Activated T-cell treated with anti-CD3 and anti-CD28 coated beads, Interleukin-2, amount 50 U/mL, for 4 hours (primary cell): ENCODE data around the gene CDRT15. TPM values are rescaled to one million over a fixed set of nuclear protein-coding genes. Genes with fewer than 3 reads are reported as not detected.
"Not testable (repeated sequence)": the region's sequence is repeated elsewhere in the genome, so short reads cannot be mapped to it uniquely, and the experiment has no call there.

ENCODE experiments used
- ATAC-seq, 2 donors: fragments of 200-7000 bp; cut with Tn5 transposase; one replicate each; pipeline ENCODE4 v1.10.0; 2021
- DNase-seq: peaks from one replicate; pipeline ENCODE4 v3.0.0-alpha.2; 2020
- H3K27me3 Mint-ChIP-seq: one replicate; pipeline ENCODE4 v1.8.0; 2021; ENCODE audit warnings: low read depth, mixed read lengths
- H3K36me3 Mint-ChIP-seq: one replicate; pipeline ENCODE4 v1.8.0; 2022; ENCODE audit warnings: mixed read lengths; ENCODE audit not compliant: insufficient read depth
- H3K4me1 Mint-ChIP-seq: one replicate; pipeline ENCODE4 v1.8.0; 2021; ENCODE audit warnings: low read depth, mixed read lengths
- H3K4me3 Mint-ChIP-seq: one replicate; pipeline ENCODE4 v1.8.0; 2021; ENCODE audit warnings: mild to moderate bottlenecking, moderate library complexity, mixed read lengths
- H3K9me3 Mint-ChIP-seq: one replicate; pipeline ENCODE4 v1.8.0; 2021; ENCODE audit warnings: mixed read lengths
- total RNA-seq, 3 donors: library from RNA; stranded (reverse); gene quantifications; one replicate each; pipeline ENCODE4 v1.2.1, GENCODE V29; 2021

The CDRT15 gene
- not detected for total RNA-seq

DNA sequence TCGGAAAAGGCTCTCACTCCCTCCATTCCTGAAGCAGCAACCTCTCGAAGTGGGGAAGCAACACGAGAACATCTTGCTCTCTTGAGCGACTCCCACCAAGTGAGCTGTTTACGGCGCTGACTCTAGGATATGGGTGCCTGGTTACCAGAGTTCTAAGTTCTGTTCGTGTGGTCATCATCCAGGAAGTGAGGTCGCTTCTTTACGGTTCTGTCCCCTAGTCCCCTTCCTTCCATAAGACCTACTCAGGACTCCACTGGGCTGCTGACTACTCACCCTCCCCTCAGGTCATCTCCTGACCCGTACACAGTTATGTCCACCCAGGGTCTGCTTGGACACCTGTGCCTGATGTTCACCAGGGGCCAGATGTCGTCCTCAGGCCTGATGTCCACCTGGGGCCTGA, at the start of gene CDRT15:
TSS of gene CDRT15 (minus strand) at position 101 of the 400 bp plus-strand sequence. CDS start at position 72, 29 bp downstream.
- not testable (repeated sequence) for H3K4me3 Mint-ChIP-seq, H3K27me3 Mint-ChIP-seq, ATAC-seq, DNase-seq, H3K36me3 Mint-ChIP-seq, H3K4me1 Mint-ChIP-seq, H3K9me3 Mint-ChIP-seq

DNA sequence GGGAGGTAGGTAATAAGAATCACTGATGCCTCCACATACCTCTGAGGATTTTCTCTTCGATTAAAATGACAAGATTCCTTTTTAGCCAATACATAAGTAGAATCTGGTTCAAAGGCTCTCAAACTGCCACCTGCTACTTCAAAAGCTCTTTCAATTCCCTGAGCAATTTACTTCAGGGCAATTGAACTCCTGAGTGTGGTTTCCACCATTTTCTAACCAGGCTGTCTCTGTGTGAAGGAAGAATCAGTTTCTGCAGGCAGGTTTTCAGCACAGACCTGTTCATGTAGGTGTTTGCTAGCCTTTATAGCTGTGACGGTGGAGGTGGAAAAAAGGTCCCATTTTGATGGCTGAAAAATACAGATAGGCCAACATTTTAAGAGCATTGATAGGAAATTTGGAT, 46.1 kb upstream of the CDRT15 start:
- DNase-seq: no peak
- Mint-ChIP-seq H3K36me3 (no peaks in the 10 kb centered on the region), H3K27me3 (peaks cover 33% of the 10 kb centered on the region), H3K4me3 (no peak overlapping the region), H3K4me1 (no peaks in the 10 kb centered on the region), H3K9me3 (no peaks in the 10 kb centered on the region)
- no peak for ATAC-seq

DNA sequence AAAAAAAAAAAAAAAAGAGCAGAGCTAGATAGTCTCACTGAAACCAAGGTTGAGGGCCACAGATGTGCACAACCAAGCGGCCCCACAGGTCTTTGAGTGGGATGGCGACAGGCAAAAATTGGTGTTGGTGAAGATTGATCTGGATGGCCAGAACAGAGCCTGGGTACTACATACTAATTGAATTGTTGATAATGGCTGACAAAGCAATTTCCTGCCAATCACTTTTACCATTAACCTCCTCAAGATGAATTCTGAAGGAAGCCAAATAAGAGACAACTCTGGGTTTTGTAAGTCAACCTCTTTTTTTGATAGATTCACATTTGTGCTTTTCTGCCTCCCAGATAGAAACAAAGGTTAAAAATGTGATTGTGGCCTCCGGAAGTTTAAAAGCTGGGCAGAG, 44.9 kb upstream of the CDRT15 start:
- no peak for ATAC-seq
- H3K9me3 Mint-ChIP-seq: no peaks in the 10 kb centered on the region
- no peaks in the 10 kb centered on the region for H3K36me3 Mint-ChIP-seq
- H3K4me3 Mint-ChIP-seq: no peak overlapping the region
- peaks cover 33% of the 10 kb centered on the region for H3K27me3 Mint-ChIP-seq
- H3K4me1 Mint-ChIP-seq: no peaks in the 10 kb centered on the region
- DNase-seq: no peak

DNA sequence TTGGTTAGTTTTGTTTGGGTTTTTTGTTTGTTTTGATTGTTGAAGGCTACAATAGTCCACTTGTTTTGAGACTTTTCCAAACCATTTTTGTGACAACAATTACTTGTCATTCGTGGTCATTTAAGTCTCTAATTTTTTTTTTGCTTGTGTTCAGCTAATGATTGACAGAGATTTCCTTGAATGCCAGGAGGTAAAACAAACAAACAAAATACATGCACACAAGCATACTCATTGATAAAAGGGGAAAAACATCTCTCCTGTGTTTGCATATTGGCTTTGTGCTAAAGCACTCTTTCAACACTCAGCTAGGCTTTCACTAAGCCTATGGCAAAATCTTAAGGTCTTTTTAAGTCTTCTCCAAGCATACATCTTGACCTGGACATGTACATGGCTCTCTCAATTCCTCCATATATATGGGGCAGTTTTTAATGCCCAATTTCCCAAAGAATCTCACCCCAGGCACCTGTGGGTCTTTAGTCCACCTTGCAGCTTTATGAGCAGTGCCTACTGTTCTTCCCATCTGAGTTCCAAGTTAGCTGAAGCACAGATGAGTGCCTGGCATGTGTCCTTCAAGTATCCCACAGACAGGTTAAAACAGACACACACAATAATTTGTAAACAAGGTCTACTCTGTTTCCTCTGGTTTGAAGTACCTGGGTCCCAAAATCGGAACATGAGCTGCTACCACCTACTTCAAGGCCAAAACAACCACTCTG, 40.0 kb upstream of the CDRT15 start:
- no peak for ATAC-seq
- Mint-ChIP-seq H3K36me3 (no peaks in the 10 kb centered on the region), H3K27me3 (peaks cover 10% of the 10 kb centered on the region), H3K9me3 (peaks cover 8% of the 10 kb centered on the region), H3K4me3 (no peak overlapping the region), H3K4me1 (no peaks in the 10 kb centered on the region)
- no peak for DNase-seq

DNA sequence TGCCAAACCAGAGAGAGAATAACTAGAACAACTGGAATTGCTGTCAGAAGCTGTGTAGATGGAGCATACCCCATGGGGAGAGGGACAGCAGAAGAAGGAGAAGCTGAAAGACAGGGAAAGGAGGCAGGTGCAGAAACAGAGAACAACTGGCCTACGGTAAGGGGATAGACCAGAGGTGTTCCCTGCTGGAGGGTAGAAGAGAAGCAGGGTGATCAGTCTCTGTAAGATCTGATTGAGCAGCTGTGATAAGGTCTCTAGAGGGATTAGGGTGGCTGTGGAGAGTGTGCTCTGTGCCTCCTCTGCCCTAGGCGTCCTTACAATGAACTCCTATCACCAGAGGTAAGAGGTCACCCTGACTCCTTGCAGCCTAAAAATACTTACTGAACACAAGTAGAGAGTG, 33.8 kb upstream of the CDRT15 start:
- DNase-seq: no peak
- H3K4me1 Mint-ChIP-seq: no peaks in the 10 kb centered on the region
- no peak overlapping the region for H3K4me3 Mint-ChIP-seq
- no peaks in the 10 kb centered on the region for H3K36me3 Mint-ChIP-seq
- no peak for ATAC-seq
- H3K9me3 Mint-ChIP-seq: peaks cover 8% of the 10 kb centered on the region
- H3K27me3 Mint-ChIP-seq: no peaks in the 10 kb centered on the region

DNA sequence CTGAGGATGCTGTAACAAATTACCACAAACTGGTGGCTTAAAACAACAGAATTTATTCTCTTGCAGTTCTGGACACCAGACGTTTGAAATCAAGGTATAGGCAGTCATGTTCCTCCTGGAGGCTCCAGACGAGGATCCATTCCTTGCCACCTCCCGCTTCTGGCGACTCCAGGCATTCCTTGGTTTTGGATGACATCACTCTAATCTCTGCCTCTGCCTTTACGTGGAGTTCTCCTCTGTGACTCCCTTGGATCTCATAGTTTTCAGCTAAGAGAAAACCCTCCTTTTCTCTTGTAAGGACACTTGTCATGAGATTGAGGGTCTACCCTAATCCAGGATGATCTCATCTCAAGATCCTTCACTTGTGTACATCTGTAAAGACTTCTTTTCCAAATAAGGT, 32.8 kb upstream of the CDRT15 start:
- no peaks in the 10 kb centered on the region for H3K36me3 Mint-ChIP-seq
- peaks cover 8% of the 10 kb centered on the region for H3K9me3 Mint-ChIP-seq
- ATAC-seq: no peak
- no peak overlapping the region for H3K4me3 Mint-ChIP-seq
- DNase-seq: no peak
- no peaks in the 10 kb centered on the region for H3K27me3 Mint-ChIP-seq
- H3K4me1 Mint-ChIP-seq: no peaks in the 10 kb centered on the region

DNA sequence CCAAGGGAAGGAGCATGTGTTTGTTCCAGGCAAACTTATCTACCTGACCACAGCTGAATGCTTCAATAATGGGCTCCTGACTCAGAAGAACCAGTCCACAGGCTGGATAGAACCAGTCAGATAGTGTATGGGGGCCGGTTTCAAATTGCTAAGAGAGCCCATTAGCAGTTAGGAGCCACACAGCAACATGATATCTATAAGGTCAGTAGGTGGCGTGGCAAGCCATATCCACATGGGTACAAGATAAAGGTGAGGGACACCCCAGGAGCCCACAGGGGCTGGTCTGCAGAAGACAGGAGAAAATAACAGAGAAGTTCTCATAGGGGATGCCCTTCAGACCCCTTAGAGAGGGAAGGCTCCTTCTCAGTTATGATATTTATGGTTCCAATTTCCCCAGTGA, 31.6 kb upstream of the CDRT15 start:
- DNase-seq (no peak), ATAC-seq (no peak)
- Mint-ChIP-seq H3K27me3 (no peaks in the 10 kb centered on the region), H3K4me1 (no peaks in the 10 kb centered on the region), H3K4me3 (no peak overlapping the region), H3K9me3 (peaks cover 6% of the 10 kb centered on the region), H3K36me3 (no peaks in the 10 kb centered on the region)

DNA sequence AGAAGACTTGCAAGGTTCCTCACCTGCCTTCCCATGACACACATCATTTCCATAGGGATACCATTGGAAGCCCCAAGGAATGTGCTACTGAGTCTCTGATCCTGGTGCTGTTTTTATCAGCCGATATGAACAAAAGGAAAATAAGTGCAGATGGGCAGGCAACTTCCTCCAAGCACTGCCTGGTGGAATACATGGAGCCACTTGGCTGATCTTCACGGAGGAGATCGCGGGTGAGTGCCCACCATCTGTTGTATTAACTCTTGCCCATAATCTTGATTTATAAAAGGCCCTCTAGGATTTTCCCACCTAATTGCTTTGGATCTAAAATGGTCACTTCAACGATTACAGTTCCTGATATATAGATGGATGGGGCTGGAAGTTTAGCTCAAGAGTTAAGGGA, 24.7 kb upstream of the CDRT15 start:
- H3K4me1 Mint-ChIP-seq: no peaks in the 10 kb centered on the region
- DNase-seq (no peak), ATAC-seq (no peak)
- no peak overlapping the region for H3K4me3 Mint-ChIP-seq
- no peaks in the 10 kb centered on the region for H3K36me3 Mint-ChIP-seq
- no peaks in the 10 kb centered on the region for H3K9me3 Mint-ChIP-seq
- no peaks in the 10 kb centered on the region for H3K27me3 Mint-ChIP-seq

DNA sequence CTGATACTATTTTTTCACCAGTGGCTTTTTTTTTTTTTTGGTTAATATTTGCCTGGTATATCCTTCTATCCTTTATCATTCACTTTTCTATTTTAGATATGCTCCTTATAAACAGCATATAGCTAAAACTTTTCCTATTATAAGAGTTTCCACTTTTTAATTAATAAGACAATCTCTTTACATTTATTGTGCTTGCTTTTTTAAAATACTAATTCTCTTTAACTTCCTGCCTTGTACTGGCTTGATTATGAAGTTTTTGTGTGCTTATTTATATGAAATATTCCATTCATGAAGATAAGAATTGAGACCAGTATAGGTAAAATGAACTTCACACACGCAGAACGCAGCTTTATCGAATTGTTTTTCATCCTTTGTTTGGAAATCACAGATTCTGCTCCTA, 9.0 kb upstream of the CDRT15 start:
- no peak for DNase-seq
- Mint-ChIP-seq H3K36me3 (no peaks in the 10 kb centered on the region), H3K4me3 (no peak overlapping the region), H3K4me1 (no peaks in the 10 kb centered on the region), H3K9me3 (no peaks in the 10 kb centered on the region), H3K27me3 (no peaks in the 10 kb centered on the region)
- no peak for ATAC-seq

DNA sequence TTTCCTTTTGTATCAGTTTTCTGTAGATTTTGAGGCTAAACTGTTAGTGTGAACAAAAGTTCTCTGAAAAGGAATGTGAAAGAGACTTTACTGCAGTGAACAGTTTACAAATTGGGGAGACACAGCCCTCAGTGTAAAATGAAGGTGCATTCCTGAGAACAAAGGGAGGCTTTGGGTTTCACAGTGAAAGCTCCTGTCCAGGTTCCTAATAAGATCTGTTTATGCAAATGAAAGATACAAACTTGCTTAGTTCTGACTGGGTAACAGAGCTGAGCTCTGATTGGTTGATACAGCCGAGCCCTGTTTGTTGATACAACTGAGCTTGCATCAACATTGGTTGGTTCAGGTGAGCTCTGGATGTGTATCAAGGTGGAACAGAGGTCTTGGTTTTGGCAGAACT, 8.3 kb upstream of the CDRT15 start:
- Mint-ChIP-seq H3K36me3 (no peaks in the 10 kb centered on the region), H3K4me3 (no peak overlapping the region), H3K4me1 (no peaks in the 10 kb centered on the region), H3K9me3 (no peaks in the 10 kb centered on the region), H3K27me3 (no peaks in the 10 kb centered on the region)
- DNase-seq (no peak), ATAC-seq (no peak)

DNA sequence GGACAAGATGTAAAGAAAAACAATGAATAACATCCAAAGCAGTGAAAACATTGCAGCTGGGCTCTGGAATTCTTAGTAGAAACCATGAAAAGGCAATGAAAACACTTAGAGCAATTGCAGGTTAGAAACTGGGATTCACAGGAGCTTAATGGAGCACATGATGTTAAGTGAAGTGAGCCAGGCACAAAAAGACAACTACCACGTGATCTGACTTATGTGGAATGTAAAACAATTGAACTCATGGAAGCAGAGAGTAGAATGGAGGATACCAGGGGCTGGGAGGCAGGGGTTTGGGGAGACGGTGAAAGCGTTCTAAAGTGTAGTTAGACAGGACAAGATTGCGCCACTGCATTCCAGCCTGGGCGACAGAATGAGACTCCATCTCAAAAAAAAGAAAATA, 2.6 kb upstream of the CDRT15 start:
- not testable (repeated sequence) for H3K36me3 Mint-ChIP-seq, H3K9me3 Mint-ChIP-seq, DNase-seq, H3K4me3 Mint-ChIP-seq, H3K27me3 Mint-ChIP-seq, H3K4me1 Mint-ChIP-seq, ATAC-seq

DNA sequence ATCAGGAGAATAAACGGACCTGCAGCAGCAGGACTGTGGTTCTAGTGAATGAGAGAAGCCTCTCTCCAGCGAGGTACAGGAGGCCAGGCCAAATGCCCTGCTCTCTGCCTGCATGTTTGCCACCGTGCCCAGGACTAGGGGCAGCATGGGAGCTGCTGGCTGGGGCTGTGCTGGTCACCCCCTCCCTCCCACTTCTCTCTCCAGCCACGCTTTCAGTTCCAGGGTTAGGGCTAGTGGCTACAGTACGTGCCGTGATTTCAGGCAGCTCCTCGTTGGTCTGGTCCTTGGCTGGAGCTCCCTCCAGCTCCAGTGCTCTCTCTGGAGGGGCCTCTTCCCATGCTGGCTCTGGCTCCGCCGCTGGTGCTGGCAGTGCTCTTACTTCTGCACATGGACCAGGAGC, 630 bp downstream of the CDRT15 start:
- not testable (repeated sequence) for H3K36me3 Mint-ChIP-seq, H3K4me1 Mint-ChIP-seq, H3K4me3 Mint-ChIP-seq, ATAC-seq, DNase-seq, H3K9me3 Mint-ChIP-seq, H3K27me3 Mint-ChIP-seq

DNA sequence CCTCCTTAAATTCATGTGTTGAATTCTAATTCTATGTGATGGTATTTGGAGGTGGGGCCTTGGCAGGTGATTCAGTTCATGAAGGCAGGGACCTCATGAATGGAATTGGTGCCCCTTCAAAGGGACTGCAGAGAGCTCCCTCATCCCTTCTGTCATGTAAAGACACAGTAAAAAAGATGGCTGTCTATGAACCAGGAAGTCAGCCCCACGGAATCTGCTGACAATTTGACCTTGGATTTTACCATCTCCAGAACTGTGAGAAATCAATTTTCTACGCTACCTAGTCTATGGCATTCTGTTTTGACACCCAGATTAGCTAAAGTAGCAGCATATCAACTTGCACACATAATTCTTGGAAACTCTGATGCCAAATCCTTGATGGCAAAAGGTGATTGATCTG, 1.6 kb downstream of the CDRT15 start:
- not testable (repeated sequence) for H3K27me3 Mint-ChIP-seq, ATAC-seq, DNase-seq, H3K4me3 Mint-ChIP-seq, H3K4me1 Mint-ChIP-seq, H3K36me3 Mint-ChIP-seq, H3K9me3 Mint-ChIP-seq

DNA sequence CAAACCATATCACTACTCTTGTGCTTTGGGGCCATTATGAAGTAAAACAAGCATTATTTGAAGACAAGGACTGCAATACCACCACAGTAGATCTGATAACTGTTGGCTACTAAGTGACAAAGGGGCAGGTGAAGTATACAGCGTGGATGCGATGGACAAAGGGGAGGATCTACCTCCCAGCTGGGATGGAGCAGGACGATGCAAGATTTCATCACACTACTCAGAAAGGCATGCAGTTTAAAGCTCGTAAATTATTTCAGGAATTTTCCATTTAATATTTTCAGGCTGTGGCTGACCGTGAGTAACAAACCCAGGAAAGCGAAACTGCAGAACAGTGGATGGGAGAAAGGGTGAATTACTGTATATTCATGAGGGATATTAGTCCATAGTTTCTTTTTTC, 5.5 kb downstream of the CDRT15 start:
- DNase-seq, H3K27me3 Mint-ChIP-seq, H3K4me1 Mint-ChIP-seq, H3K36me3 Mint-ChIP-seq, H3K4me3 Mint-ChIP-seq, ATAC-seq, H3K9me3 Mint-ChIP-seq: not testable (repeated sequence)

DNA sequence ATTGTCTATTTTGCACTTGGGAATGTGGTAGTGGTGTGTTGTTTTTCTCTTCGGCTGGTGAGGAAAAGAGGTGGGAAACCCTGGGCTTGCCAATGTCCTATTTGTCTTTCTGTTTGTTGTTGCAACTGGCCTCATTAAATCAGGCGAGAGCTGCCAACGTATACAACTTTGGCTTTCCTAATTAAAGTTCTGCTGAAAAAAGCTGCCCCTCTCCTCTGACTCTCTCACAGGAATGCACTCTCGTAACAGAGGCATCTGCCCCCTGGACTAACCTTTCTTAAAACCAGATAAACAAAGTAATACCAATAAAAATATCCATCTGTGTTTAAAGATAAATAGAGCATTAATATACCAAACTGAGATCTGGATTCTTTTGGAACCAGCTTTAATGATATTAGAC, 7.8 kb downstream of the CDRT15 start:
- Mint-ChIP-seq H3K4me1 (no peaks in the 10 kb centered on the region), H3K36me3 (peaks cover 4% of the 10 kb centered on the region), H3K9me3 (no peaks in the 10 kb centered on the region), H3K27me3 (no peaks in the 10 kb centered on the region), H3K4me3 (no peak overlapping the region)
- no peak for ATAC-seq
- DNase-seq: no peak

DNA sequence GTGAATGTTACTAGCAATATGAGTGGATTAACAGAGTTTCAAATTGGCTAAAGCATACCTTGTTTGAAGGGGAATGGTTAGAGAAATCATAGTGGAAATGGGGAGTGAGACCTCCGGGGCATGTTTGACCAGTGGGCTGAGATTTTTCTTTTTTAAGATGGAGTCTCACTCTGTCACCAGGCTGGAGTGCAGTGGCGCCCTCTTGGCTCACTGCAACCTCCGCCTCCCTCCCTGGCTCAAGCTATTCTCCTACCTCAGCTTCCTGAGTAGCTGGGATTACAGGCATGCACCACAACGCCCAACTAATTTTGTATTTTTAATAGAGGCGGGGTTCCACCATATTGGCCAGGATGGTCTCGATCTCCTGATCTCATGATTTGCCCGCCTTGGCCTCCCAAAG, 9.6 kb downstream of the CDRT15 start:
- ATAC-seq (no peak), DNase-seq (no peak)
- Mint-ChIP-seq H3K36me3 (peaks cover 4% of the 10 kb centered on the region), H3K9me3 (no peaks in the 10 kb centered on the region), H3K4me3 (no peak overlapping the region), H3K27me3 (no peaks in the 10 kb centered on the region), H3K4me1 (no peaks in the 10 kb centered on the region)
